Thoracic aorta (tissue), 2 donors: ENCODE measurements around the gene GATAD2A. TPM values are rescaled to one million over a fixed set of nuclear protein-coding genes. Genes with fewer than 3 reads are reported as not detected.

Source experiments
- ATAC-seq: fragments of 150-250 bp; one replicate; pipeline ENCODE4 v1.8.0; 2017; ENCODE audit warnings: low read depth; ENCODE audit not compliant: insufficient number of reproducible peaks, low FRiP score
- DNase-seq: peaks from one replicate; pipeline ENCODE4 v3.0.0-alpha.2; 2020; ENCODE audit warnings: low spot score
- H3K27ac ChIP-seq, 2 donors: fragments of 200-600 bp; sonication (generic); 1 replicate in 1 of 2; 2 replicates in 1 of 2; pipeline ENCODE4 v1.5.1; 2016; ENCODE audit warnings: mild to moderate bottlenecking in 2 of 2, moderate library complexity in 2 of 2
- H3K27me3 ChIP-seq: fragments of 200-600 bp; sonication (generic); replicated peaks from 2 replicates; pipeline ENCODE4 v1.6.0; 2016; ENCODE audit warnings: mild to moderate bottlenecking; ENCODE audit not compliant: insufficient read depth
- H3K36me3 ChIP-seq: fragments of 200-600 bp; sonication (generic); one replicate; pipeline ENCODE4 v1.5.1; 2016
- H3K4me1 ChIP-seq, 2 donors: fragments of 200-600 bp; sonication (generic); 1 replicate in 1 of 2; 2 replicates in 1 of 2; pipeline versions ENCODE4 v1.5.1 to v1.6.0; 2016; ENCODE audit warnings: low read depth in 2 of 2, mild to moderate bottlenecking in 1 of 2; ENCODE audit not compliant: control insufficient read depth in 1 of 2
- H3K4me3 ChIP-seq: fragments of 200-600 bp; sonication (generic); 2 replicates; pipeline ENCODE4 v1.5.1; 2016; ENCODE audit warnings: mild to moderate bottlenecking
- H3K9me3 ChIP-seq: fragments of 200-600 bp; sonication (generic); 2 replicates; pipeline ENCODE4 v1.5.1; 2016
- CTCF ChIP-seq: fragments of 200-600 bp; sonication (generic); IDR thresholded peaks from one replicate; pipeline ENCODE4 v1.5.1; 2019; ENCODE audit warnings: antibody characterized with exemption
- total RNA-seq, 2 donors: library from RNA; depleted of rRNA; stranded (reverse); fragments of >200 nt; gene quantifications; one replicate each; pipeline versions ENCODE4 v1.1.0 to v1.2.3, GENCODE V29; 2016

The GATAD2A gene
- total RNA-seq, 2 donors from 2014 or later: 55.9 to 79.1 TPM

GRCh38 chr19:19399733-19400433 is 5.6 kb upstream of the GATAD2A start:
- H3K36me3 ChIP-seq: no peaks in the 10 kb centered on the region
- no peaks in the 10 kb centered on the region for H3K27me3 ChIP-seq
- no peak for TF ChIP-seq CTCF
- no peaks in the 10 kb centered on the region for H3K9me3 ChIP-seq
- peak overlapping the region; percentile 58 to 73 for H3K27ac ChIP-seq
- DNase-seq: no peak
- peak overlapping the region; percentile 37 for H3K4me3 ChIP-seq
- ATAC-seq: no peak
- H3K4me1 ChIP-seq: peaks cover 24 to 51% of the 10 kb centered on the region in 2 donors

- H3K36me3 ChIP-seq: no peaks in the 10 kb centered on the region
- DNase-seq (no peak), ATAC-seq (no peak)
- H3K4me1 ChIP-seq: peaks cover 32 to 58% of the 10 kb centered on the region in 2 donors
- no peaks in the 10 kb centered on the region for H3K27me3 ChIP-seq
- H3K4me3 ChIP-seq: no peak overlapping the region
- no peaks in the 10 kb centered on the region for H3K9me3 ChIP-seq
- H3K27ac ChIP-seq: peak overlapping the region; percentile 45 to 55
- no peak for TF ChIP-seq CTCF
Measured at GRCh38 chr19:19402656-19403372, 2.7 kb upstream of the GATAD2A start.

- peak overlapping the region; percentile 8 to 45 for H3K27ac ChIP-seq
Measured at GRCh38 chr19:19403373-19403901, 2.0 kb upstream of the GATAD2A start.

GRCh38 chr19:19405971-19406877 is 749 bp downstream of the GATAD2A start:
- Histone ChIP-seq H3K36me3 (no peaks in the 10 kb centered on the region), H3K9me3 (no peaks in the 10 kb centered on the region), H3K27me3 (no peaks in the 10 kb centered on the region), H3K4me3 (peak overlapping the region; percentile 87), H3K4me1 (peaks cover 29 to 70% of the 10 kb centered on the region in 2 donors), H3K27ac (peak overlapping the region; percentile 70)
- DNase-seq: no peak
- TF ChIP-seq CTCF: no peak
- no peak for ATAC-seq

More at GRCh38 chr19:19403373-19403901, 2.0 kb upstream of the GATAD2A start:
- Histone ChIP-seq H3K4me3 (no peak overlapping the region), H3K4me1 (peaks cover 37 to 62% of the 10 kb centered on the region in 2 donors), H3K27me3 (no peaks in the 10 kb centered on the region), H3K9me3 (no peaks in the 10 kb centered on the region), H3K36me3 (no peaks in the 10 kb centered on the region)
- no peak for DNase-seq
- ATAC-seq: no peak
- no peak for TF ChIP-seq CTCF
